ENCODE measurements around the gene CISD3.
A peak's percentile ranks its signal among the peaks of the same experiment; 100 is the strongest.

The CISD3 gene

DNA sequence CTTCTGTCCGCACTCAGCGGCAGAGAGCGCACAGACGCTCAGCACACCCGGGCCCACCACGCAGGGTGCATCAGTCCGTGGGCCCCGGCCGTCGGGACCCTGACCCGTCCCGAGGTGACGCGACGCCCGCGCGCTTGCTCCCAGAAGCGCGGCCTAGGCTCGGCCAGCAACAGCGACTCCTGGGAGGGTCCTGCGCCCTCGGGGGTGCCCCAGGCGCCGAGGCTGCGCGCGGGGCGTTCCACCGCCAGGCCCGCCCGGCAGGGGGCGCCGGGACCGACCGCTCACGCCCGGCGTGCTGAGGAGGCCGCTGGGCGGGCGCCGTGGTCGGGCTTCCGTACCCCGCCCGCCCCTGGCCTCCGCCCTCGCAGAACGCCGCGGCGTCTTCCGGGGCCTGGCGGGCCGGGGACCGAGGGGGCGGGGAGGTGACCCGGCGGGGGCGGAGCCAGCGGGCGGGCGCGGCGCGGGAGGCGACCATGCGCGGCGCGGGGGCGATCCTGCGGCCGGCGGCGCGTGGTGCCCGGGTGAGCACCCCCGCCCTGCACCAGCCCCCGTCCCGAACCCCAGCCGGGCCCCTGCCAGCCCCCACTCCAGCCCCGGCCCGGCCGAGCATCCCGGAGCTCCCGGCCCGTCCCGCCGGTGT lies at the start of gene CISD3:
TSS of gene CISD3 (plus strand) at position 456 of the 640 bp plus-strand sequence. CDS start at position 474, 18 bp downstream.
- DNase-seq, result peak; percentile 30

- DNase-seq, result no peak
Measured at GRCh38 chr17:38681096-38681495, 49.0 kb upstream of the CISD3 start.

- no peak for DNase-seq
Measured at GRCh38 chr17:38685491-38685890, 44.6 kb upstream of the CISD3 start.

DNA sequence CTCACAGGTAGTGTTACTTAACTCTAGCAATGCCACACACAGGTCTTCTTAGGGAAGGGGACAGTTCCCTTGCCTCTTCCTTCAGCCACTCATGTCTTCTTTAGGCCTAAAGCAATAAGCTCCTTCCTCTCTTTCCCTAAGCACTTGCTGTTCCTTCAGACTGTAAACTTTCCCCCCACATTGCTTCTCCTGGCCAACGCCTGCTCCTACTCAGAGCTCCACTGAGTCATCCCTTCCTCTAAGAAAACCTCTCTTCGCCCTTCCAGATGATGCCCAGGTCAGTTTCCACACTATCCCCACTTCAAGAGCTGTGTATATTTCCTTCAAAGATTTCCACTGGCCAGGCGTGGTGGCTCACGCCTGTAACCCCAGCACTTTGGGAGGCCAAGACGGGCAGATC lies 42.9 kb upstream of the CISD3 start:
- no peak for DNase-seq

DNA sequence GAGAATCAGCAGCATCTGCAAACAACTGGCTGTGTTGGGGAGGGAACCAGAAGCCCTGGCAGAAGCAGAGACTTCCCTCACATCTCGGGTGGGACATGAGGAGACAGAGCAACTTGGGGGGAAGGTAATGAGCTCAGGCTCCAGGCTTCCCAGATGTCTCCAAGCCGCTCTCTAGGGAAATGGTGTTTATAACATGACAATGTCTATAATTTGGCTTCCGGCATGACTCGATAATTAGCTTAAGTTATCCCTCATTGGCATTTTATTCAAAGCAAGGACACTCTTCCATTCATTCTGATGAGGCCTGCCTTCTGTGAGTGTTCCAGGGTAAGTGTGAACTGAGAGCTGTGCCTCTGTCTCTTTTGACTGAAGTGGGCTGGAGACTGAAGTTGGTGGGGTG lies 39.8 kb upstream of the CISD3 start:
- no peak for DNase-seq

DNA sequence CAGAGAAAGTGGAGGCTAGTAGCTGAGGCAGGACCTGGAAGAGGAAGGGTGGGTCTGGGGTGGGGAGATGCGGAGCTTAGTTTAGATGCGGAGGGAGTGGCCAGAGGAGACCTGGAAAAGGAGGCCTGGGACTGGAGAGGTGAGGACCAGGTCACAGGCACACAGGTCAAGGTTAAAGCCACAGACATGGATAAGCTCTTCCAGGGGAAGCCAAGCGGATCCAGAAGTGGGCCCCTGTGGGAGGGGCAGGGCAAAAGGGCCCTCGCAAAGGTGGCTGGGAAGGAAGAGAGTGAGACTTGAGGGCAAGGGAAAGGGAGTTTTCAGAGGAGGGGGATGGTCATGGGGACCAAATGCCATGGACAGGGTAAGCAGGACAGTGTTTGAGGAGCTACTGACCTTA lies 39.0 kb upstream of the CISD3 start:
- DNase-seq, result no peak

DNA sequence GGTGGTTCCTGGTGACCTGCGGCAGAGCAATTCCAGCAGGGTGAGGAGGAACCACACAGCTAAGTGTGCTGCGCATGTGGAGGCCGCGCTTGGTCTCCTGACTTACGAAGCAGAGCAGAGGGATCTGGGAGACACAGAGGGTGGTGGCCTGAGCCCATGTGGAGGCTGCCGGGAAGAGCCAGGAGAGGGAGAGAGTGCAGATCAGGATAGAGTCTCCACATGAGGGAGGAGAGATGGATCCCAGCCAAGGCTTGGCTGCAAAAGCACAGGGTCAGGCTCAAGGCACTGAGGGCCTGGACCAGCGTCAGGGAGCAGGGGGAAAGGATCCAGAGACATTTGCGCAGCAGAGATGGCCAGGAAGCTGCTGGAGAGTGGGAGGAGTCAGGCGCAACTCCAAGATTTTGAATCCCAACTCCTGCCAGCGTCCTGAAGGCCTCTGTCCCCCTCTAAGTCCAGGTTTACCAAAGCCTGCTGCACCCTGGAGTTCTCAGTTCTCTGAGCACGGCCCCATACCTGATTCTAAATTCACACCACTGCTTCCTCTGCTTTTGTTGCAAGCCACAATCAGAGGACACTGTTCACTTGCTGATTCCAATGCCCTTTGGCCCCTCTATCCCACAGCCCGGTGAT lies 36.3 kb upstream of the CISD3 start:
- DNase-seq, result peak; percentile 29

- no peak for DNase-seq
Measured at GRCh38 chr17:38697061-38697820, 32.9 kb upstream of the CISD3 start.

DNA sequence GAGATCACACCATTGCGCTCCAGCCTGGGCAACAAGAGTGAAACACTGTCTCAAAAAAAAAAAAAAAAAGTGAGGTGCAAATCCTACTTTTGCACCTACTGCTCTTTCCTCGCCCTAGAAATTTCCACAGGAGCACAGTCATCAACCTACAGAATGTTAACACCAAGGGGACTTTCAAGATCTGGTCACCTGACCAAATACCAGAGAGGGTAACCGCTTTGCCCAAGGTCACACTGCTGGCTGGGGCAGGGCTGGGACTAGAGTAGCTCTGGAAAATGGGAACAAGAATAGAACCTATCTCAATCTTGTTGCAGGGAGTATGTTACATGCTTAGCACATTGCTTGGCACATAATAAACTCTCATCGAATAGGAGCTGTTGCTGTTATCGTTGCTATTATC lies 31.4 kb upstream of the CISD3 start:
- no peak for DNase-seq

DNA sequence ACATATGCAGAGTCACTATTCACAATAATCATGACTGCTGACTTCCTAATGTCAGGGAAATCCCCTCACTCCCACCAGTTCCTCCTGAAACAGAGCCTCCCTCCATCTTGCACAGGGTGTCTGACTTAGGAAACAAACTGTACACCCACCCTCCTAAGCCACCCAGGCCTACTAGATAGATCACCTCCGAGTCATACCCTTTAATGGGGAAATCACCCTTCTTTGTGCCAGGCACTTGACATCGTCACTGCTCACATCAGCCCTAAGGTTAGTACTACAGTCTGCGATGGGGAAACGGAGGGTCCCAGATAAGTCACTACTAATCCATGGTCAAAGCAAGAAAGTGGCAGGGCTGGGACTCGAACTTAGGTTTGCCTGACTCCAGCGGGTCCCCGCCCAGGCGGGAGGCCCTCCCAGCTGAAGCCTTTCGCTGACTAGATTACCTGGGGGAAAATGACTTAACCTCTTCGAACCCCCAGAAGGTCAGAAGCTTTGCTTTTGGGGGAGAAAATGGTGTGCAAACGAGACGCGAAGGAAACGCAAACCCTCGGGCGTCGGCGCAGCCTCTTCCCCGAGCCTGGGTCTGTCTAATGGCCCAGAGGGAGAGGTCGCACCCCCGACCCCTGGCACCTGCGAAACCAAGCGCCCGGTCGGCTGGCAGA lies 28.5 kb upstream of the CISD3 start:
- no peak for DNase-seq

- DNase-seq, result peak; percentile 36
Measured at GRCh38 chr17:38702166-38702915, 27.8 kb upstream of the CISD3 start.

- no peak for DNase-seq
Measured at GRCh38 chr17:38702916-38703741, 27.0 kb upstream of the CISD3 start.

DNA sequence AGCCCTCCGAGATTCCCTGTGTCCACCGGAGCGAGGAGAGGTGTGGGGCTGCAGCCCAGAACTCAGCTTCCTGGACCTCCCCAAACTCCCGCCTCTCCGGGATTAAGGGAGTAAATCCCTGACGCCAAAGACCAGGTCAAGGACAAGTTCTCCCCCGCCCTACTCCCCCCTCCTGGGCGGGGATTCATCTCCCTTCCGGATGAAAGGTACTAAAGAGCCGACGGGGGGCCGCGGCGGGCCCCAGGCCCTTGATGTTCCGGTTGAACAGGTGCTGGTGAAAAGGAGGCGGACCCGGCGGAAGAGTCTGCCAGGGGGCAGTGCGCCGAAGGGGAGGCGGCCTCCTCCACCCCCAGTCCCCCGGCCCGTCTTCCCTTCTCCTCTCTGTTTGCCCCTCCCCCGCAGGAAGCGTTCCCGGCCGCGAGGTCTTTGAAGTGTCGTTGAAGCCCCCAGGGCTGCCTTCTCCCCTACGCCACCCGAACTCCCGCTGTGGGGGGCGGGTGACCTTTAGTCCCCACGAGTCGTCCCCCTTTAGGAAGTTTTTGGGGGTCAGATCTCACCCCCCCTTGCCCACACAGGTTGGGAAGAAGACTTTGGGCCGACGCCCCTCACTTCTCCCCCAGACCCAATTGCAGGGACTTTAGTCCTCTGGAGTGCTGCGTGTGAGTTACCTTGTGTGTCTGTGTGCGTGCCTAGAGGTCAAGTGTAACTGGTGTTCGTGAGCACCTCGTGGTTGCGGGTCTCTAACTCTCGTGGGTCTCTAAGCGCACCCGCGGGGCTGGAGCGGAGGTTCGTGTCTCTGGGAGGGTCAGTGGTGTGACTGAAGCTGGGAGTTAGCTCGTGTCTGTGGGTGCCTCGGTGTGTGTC lies 26.2 kb upstream of the CISD3 start:
- peak; percentile 83 for DNase-seq

DNA sequence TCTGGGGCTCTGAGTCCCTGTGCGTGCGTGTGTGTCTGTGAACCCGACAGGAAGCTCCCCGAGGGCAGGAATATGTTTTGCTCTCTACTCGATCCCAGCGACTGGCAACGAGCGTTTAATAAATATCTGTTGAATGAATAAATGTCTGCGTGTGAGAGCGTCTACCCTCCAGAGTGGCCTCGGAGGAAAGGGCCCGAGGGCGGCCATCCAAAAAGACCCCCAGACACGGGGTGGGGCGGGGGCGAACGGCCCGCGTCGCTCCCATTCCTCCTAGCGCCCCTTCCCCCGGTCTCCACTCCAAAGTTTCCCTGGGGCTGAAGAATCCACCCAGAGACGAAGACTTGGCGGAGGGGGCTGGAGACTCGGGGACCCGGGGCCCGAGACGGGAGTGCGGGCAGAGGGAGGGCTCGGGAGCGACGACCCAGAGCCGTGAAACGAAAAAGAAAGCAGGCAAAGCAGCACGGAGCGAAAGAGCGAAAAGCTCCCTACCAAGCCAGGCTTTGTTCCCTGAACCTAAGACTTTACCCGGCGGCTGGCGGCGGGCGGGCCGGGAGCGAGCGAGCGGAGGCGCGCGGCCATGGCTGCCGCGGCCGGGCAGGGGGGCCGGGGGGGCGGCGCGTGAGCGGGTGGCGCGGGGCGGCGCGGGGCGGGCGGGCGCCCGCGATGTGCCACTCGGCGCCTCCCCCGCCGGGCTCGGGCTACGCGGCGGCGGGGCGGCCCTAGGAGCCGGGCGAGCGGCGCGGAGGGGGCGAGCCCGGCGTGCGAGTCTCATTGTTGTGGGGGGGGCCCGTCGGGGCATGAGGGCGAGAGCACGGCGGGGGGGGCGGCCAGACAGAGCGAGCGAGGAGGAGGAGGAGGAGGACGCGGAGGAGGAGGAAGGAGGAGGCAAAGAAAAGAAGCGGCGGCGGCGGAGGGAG lies 25.3 kb upstream of the CISD3 start, which contains the start of gene MLLT6:
TSS of gene MLLT6 (plus strand) at position 668 of the 917 bp plus-strand sequence. CDS start 360 bp downstream, outside the sequence.
- peak; percentile 35 for DNase-seq

DNA sequence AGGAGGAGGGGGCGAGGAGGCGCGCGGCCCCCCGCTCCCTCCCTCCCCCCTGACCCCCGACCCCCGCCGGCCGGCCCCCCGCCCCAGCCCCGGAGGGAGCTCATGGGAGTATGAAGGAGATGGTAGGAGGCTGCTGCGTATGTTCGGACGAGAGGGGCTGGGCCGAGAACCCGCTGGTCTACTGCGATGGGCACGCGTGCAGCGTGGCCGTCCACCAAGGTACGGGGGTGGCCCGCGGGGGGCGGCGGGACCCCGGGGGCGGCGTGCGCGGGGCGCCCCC lies 24.7 kb upstream of the CISD3 start:
- no peak for DNase-seq

- DNase-seq, result no peak
Measured at GRCh38 chr17:38705803-38706504, 24.2 kb upstream of the CISD3 start.

- DNase-seq, result peak; percentile 18
Measured at GRCh38 chr17:38706505-38707216, 23.5 kb upstream of the CISD3 start.

DNA sequence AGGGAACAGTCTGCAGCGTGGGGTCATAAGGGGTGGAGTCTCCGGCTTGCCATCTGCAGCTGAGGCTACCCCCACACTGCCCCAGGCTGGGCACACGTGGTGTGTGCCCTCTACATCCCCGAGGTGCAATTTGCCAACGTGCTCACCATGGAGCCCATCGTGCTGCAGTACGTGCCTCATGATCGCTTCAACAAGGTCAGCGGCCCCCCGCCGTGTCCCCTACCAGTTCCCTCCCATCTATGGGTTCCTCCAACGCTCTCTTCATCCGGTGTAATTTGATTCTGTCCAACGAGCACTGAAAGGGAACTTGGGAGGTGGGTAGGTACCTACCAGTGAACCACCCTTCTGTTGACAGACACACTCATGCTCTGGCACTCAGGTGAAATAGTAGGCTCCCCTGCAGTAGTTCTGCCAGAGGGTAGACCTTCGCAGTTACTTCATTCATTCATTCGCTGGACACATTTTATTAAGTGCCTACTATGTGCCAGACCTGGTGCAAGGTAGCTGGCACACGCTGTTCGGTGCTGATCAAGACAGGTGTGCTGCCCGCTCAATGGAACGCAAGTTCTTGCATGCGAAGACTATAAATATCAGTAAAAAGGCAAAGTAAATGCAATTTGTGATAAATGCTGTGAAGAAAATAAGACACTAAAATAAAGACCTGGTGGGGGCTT lies 22.3 kb upstream of the CISD3 start:
- DNase-seq, result peak; percentile 50
